Measurements from ENCODE around the gene TST.

The TST gene

DNA sequence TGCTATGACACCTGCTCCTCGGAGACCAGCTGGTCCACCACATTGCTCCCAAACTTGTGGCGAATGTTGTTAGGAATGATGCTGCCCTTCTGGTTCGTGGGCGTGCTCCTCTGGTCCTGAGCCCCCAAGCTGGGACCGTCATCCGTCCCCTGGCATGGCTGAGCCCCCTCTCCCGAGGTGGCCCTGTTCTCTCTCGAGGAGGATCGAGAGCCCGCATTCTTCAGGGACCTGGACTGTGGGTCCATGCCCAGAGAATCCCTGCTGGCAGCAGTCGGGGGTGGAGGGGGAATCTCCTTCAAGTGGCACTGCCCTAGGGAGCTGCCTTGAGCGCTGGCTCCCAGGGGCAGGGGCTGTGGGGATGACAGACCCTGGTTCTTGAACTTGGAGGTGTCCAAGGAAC, 17.4 kb downstream of the TST start:
- H3K27ac ChIP-seq (ENCODE audit: low read depth, low read length) = no peak overlapping the region
- no peak overlapping the region for H2AFZ ChIP-seq (ENCODE audit: low read depth, low read length, severe bottlenecking)
- no peaks in the 10 kb centered on the region for H3K79me2 ChIP-seq (ENCODE audit: insufficient read depth, low read length)
- H3K36me3 ChIP-seq (ENCODE audit: low read length) = no peaks in the 10 kb centered on the region
- H3F3A ChIP-seq (ENCODE audit: insufficient read depth) = no peaks in the 10 kb centered on the region
- TF ChIP-seq EZH2phosphoT487 (conservative IDR thresholded peaks at IDR 0.05; ENCODE audit: low read length) (no peak), CTCF (IDR thresholded peaks at IDR 0.05; ENCODE audit: insufficient read depth, low read length, poor library complexity, severe bottlenecking) (no peak)
- no peak overlapping the region for H3K9ac ChIP-seq (ENCODE audit: low read length)
- no peaks in the 10 kb centered on the region for H3K9me3 ChIP-seq (ENCODE audit: insufficient read depth, low read length)
- H3K9me2 ChIP-seq (replicated peaks; ENCODE audit: insufficient read depth, low read length) = no peaks in the 10 kb centered on the region
- 0 out of 2 replicates have a peak, but pooled peaks cover 3% of the 10 kb centered on the region for H3K27me3 ChIP-seq (ENCODE audit: low read length)
- H3K4me2 ChIP-seq (ENCODE audit: low read depth, low read length, poor library complexity, severe bottlenecking) = no peak overlapping the region
- H4K20me1 ChIP-seq (ENCODE audit: low read depth, low read length) = no peaks in the 10 kb centered on the region
- no peak overlapping the region for H3K4me3 ChIP-seq (ENCODE audit: insufficient read depth, low read length, poor library complexity, severe bottlenecking)

DNA sequence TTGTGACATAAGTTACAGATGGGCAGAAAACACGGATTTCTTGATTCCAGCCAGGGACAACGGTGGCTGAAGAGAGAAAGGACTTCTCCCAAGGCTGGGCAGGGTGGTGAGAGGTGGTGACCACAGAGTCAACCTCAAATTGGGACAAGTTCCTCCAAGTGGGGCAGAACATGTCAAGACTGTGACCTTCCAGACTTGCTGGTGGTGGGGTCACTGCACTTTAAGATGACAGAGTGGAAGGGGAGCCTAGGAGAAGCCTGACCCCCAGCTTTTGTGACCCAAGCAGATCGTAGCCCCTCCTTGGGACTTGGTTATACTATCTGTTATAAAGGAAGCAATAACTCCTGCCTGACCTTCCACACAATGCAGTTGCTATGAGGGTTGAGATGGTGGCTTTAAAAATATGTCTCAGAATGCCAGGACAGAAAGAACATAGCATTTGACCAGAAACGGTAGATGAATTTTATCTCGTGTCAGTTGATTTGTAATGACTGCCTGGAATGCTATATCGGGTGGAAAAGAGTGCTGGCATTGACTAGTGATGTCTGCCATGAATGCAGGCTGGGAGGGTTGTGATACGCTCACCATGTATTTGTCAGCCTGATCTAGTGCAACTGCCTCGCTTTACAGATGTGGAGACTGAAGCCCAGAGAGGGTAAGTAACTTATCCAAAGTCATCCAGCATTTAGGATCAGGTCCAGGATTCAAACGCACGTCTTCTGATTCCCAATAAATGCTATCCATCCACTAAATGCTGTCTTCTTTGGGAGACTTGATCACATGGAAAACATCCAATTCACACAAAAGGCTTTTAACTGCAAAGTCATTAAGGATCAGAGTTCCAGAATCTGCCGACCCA, 18.3 kb downstream of the TST start:
- H2AFZ ChIP-seq (ENCODE audit: low read depth, low read length, severe bottlenecking) = no peak overlapping the region
- H3K9me3 ChIP-seq (ENCODE audit: insufficient read depth, low read length) = no peaks in the 10 kb centered on the region
- no peak overlapping the region for H3K4me2 ChIP-seq (ENCODE audit: low read depth, low read length, poor library complexity, severe bottlenecking)
- H3K27me3 ChIP-seq (ENCODE audit: low read length) = peaks cover 3% of the 10 kb centered on the region; the same call in 1 of the 2 replicates
- TF ChIP-seq EZH2phosphoT487 (conservative IDR thresholded peaks at IDR 0.05; ENCODE audit: low read length) (no peak), CTCF (IDR thresholded peaks at IDR 0.05; ENCODE audit: insufficient read depth, low read length, poor library complexity, severe bottlenecking) (no peak)
- no peak overlapping the region for H3K27ac ChIP-seq (ENCODE audit: low read depth, low read length)
- H4K20me1 ChIP-seq (ENCODE audit: low read depth, low read length) = peaks cover 4% of the 10 kb centered on the region; the same call in 1 of the 2 replicates
- H3K9ac ChIP-seq (ENCODE audit: low read length) = no peak overlapping the region
- no peaks in the 10 kb centered on the region for H3K9me2 ChIP-seq (replicated peaks; ENCODE audit: insufficient read depth, low read length)
- no peaks in the 10 kb centered on the region for H3F3A ChIP-seq (ENCODE audit: insufficient read depth)
- H3K79me2 ChIP-seq (ENCODE audit: insufficient read depth, low read length) = no peaks in the 10 kb centered on the region
- H3K36me3 ChIP-seq (ENCODE audit: low read length) = no peaks in the 10 kb centered on the region
- H3K4me3 ChIP-seq (ENCODE audit: insufficient read depth, low read length, poor library complexity, severe bottlenecking) = no peak overlapping the region

GRCh38 chr22:36999463-36999862, 19.8 kb downstream of the TST start:
- no peaks in the 10 kb centered on the region for H3F3A ChIP-seq (ENCODE audit: insufficient read depth)
- no peaks in the 10 kb centered on the region for H3K79me2 ChIP-seq (ENCODE audit: insufficient read depth, low read length)
- TF ChIP-seq EZH2phosphoT487 (conservative IDR thresholded peaks at IDR 0.05; ENCODE audit: low read length) = no peak
- TF ChIP-seq CTCF (IDR thresholded peaks at IDR 0.05; ENCODE audit: insufficient read depth, low read length, poor library complexity, severe bottlenecking) = no peak
- H3K36me3 ChIP-seq (ENCODE audit: low read length) = no peaks in the 10 kb centered on the region
- no peak overlapping the region for H2AFZ ChIP-seq (ENCODE audit: low read depth, low read length, severe bottlenecking)
- H3K27me3 ChIP-seq (ENCODE audit: low read length) = no peaks in the 10 kb centered on the region; the same call in 1 of the 2 replicates
- H4K20me1 ChIP-seq (ENCODE audit: low read depth, low read length) = peaks cover 4% of the 10 kb centered on the region; the same call in 1 of the 2 replicates
- no peaks in the 10 kb centered on the region for H3K9me3 ChIP-seq (ENCODE audit: insufficient read depth, low read length)
- H3K9ac ChIP-seq (ENCODE audit: low read length) = no peak overlapping the region
- no peaks in the 10 kb centered on the region for H3K9me2 ChIP-seq (replicated peaks; ENCODE audit: insufficient read depth, low read length)
- no peak overlapping the region for H3K27ac ChIP-seq (ENCODE audit: low read depth, low read length)
- H3K4me2 ChIP-seq (ENCODE audit: low read depth, low read length, poor library complexity, severe bottlenecking) = no peak overlapping the region
- no peak overlapping the region for H3K4me3 ChIP-seq (ENCODE audit: insufficient read depth, low read length, poor library complexity, severe bottlenecking)
